D721Med (cell line): Measurements from ENCODE around the gene YBX1.

Experiments
- DNase-seq: peaks from one replicate; pipeline ENCODE4 v3.0.0; 2011; ENCODE audit warnings: low spot score; ENCODE audit not compliant: insufficient read length
- FAIRE-seq: peaks from 2 replicates; lab custom pipeline; 2011; peaks lifted over from hg19 to GRCh38; lab: Jason Lieb, UNC
- TF ChIP-seq, protein P1 (sequence below): IDR thresholded peaks from 2 replicates; pipeline ENCODE4 v1.5.1; 2012; ENCODE audit warnings: mild to moderate bottlenecking, control low read depth; ENCODE audit not compliant: insufficient read depth; ENCODE audit errors: missing control alignments

The YBX1 gene

DNA sequence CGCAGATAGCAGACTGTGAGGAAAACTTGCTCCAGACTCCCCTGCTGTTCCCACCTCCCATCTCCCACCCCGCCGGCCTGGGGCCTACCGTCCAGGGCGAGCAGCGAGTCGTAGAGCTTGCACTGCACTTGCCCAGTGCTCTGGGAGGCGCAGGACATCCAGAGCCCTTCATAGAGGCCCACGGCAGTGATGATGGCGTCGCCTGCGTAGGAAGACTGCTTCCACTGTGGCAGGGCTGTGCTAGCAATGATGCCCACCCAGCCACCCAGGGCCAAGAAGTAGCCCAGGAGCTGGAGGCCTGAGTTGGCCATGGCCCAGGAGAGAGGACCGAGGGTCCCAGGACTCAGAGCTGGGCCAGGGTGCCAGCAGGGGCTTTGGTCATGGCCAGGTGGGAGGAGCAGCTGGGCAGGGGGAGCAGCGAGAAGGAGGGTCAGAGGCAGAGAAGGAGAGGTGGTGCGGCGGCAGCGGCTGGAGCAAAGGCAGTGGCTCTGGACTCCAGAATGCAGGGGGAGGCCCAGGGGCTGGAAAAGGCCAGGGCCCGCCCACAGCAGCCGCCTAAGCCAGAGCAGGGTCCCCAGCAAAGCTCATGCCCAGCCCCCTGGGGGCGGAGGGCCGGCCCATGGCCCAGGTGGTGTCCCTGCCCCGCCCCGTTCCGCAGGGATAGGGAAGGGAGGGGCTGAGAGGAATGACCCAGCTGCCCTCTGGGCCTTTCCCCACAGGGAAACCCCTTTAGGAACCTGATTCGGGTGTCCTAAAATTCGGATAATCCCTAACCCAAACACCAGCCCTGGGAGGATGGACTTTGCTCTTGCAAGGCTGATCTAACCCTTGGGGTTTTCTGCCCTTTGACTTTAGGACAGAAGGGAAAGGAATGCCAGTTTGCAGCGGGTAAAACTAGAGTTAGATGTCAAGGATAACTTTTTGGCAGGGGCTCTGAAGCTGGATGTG is 57.8 kb downstream of the YBX1 start, which contains the start of gene CLDN19:
Gene CLDN19, minus strand, starts transcription at position 484 of the 948 bp plus-strand sequence. Its CDS starts 173 bp downstream, at position 311.
- DNase-seq, result no peak
- no peak for FAIRE-seq
- TF ChIP-seq, protein P1, sequence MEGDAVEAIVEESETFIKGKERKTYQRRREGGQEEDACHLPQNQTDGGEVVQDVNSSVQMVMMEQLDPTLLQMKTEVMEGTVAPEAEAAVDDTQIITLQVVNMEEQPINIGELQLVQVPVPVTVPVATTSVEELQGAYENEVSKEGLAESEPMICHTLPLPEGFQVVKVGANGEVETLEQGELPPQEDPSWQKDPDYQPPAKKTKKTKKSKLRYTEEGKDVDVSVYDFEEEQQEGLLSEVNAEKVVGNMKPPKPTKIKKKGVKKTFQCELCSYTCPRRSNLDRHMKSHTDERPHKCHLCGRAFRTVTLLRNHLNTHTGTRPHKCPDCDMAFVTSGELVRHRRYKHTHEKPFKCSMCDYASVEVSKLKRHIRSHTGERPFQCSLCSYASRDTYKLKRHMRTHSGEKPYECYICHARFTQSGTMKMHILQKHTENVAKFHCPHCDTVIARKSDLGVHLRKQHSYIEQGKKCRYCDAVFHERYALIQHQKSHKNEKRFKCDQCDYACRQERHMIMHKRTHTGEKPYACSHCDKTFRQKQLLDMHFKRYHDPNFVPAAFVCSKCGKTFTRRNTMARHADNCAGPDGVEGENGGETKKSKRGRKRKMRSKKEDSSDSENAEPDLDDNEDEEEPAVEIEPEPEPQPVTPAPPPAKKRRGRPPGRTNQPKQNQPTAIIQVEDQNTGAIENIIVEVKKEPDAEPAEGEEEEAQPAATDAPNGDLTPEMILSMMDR, result no peak

DNA sequence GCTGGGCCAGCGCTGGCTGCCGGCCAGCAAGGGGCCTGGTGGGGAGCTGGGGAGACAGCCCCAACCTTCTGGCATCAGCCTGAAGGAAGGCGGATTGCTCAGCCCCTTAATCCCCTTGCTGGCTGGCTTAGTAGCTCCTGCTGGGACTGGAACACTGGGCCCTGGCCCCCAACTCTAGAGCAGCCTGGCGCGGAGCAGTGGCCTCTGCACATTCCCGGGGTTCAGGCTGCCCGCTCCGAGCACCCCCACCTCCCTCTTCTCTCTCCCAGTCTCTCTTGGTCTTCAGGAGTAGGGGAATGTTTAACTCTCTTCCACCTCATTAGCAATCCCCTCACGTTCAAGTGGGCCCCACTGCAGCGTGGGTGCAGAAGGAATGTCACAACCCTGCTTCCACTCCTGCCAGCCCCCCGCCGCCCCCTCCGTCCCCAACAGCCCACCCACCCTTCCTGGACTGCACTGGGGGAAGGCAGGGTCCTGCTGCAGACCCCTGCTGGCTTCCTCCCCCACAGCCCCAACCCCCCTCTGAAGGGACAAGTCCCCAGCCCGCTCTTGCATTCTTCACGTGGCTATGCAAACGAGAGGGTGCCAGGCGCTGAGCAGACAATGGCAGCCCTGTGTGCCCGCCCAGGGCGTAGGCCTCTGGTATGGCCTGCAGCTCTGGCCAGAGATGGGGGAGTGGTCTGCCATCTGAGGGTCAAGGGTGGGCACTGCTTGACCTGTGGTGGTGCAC is 58.8 kb downstream of the YBX1 start:
- FAIRE-seq (no peak), DNase-seq (peak; percentile 93)
- TF ChIP-seq, protein P1, result no peak

DNA sequence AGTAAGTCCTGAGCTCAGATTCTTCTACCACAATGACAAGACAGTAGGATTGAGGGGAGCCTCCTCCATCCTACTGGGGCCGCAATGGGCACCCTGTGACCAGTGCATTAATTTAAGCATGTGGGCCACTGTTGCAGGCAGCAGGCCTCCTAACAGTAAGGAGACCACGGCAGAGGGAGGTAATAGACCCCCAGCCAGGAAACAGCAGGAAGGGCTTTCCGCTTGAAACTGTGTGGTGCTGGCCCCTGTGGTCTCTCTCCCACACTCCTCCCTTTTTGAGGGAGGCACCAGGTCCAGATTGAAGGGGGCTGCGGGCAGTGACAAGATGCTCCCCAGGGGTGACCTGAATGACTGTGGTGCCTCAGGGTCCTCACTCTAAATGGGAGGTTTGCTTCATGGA is 59.5 kb downstream of the YBX1 start:
- FAIRE-seq (no peak), DNase-seq (no peak)
- TF ChIP-seq, protein P1, result no peak

DNA sequence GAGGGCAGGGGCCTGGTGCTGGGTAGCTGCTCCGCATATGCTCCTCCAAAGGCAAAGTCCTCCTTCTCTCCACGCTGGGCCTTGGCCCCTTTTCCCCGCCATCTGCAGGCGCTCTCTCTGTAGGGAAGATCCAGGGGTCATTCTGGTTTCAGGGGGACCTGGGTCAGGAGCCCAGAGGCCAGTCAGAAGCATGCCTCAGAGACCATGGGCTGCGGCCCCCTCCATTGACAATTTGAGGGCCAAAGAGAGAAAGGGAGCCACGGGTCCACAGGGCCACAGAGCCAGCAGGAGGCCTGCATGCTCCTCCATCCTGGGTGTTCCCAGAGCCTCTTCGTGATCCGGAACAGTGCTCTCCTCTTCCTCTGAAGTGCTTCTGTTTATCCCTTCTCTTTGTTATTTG is 59.9 kb downstream of the YBX1 start:
- FAIRE-seq, result no peak
- TF ChIP-seq, protein P1, result no peak
- DNase-seq, result no peak

DNA sequence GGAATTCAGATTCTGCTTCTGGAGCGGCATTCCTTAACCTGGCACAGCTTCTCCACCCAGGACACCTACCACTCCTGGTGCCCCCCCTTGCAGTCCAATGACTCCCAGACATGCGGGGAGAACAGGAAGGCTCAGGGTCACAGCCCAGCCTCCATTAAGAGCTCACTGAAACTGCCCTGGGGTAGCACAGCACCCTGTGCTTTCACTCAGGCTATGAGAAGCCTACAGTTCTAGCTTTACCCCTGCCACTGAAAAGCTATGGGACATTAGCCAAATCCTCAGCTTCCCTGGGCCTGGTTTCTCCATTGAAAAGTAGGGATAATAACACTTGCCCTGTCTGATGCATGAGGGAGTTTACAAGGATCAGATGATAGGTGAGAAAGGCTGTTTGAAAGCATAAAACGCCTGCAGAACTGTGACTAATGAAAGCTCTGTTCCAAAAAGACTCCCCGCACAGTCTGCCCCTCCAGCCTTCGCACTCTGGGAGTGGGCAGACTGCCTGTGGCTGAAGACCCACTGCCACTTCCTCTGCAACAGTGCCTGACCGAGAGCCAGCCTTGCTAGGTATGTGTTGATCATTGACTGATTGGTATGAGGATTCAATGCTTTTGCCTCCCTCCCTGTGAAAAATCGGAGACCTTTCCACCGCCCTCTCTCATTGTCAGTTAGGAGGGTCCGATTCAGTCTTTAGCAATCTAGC is 60.5 kb downstream of the YBX1 start:
- FAIRE-seq (no peak), DNase-seq (no peak)
- TF ChIP-seq, protein P1, result no peak

DNA sequence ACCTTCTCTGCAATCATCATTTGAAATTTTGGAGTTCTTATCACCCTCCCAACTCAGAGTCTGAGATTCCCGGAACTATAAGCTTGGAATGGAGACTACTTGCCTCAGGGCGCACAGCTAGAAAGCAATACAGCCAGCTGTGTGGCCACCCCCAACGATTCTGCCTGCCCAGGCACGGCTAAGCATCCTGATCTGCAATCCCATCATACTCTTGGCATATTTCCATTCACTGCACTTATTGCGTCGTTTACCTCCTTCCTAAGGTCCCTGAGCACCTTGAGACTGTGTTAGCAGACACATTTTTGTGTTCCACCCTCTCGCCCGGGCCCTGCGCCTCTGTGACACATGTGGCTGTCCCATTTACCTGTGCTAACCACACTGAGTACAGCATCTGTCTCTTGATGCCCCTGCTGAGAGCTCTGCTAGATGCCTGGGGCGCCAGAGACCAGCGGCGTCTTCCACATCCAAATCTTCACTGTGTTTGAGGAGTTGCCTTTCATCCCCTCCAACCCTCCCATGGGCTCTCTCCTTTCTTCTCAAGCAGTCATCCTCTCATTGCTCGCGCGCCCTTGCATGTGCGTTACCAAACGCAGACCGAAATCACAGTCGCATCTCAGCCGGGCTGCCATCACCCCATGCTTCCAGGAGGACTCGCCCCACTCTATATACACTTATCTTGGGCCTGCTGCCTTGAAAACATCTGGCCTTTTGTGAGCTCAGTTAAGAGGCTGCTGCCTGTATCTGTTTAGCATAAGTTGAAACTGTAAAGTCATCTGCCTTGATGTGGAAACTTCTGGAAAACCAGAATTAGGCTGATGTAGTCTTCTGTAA is 61.3 kb downstream of the YBX1 start:
- FAIRE-seq (no peak), DNase-seq (no peak)
- TF ChIP-seq, protein P1, result no peak
